Right renal pelvis (tissue), 4 donors: Measurements from ENCODE around the gene MACROD2. TPM values are rescaled to one million over a fixed set of nuclear protein-coding genes. Genes with fewer than 3 reads are reported as not detected.
"Not testable (repeated sequence)": the region's sequence is repeated elsewhere in the genome, so short reads cannot be mapped to it uniquely, and the experiment has no call there.

Experiments used
- DNase-seq, 4 donors: peaks; one replicate each; pipeline ENCODE4 v3.0.0-alpha.2; 2013; ENCODE audit warnings: low read depth in 4 of 4, low spot score in 3 of 4, missing footprints in 1 of 4
- polyA plus RNA-seq, 4 donors: library from polyadenylated mRNA; unstranded; fragments of 120-200 nt; gene quantifications; one replicate each; pipeline ENCODE4 v1.2.1, GENCODE V29; 2013; ENCODE audit not compliant: insufficient read length in 4 of 4

The MACROD2 gene
- polyA plus RNA-seq, 4 donors, result 12.4 to 14.4 (median 13.6) TPM

- no peak for DNase-seq
Measured at GRCh38 chr20:14918976-14919375, 923.7 kb downstream of the MACROD2 start.

- no peak for DNase-seq
Measured at GRCh38 chr20:14919501-14920081, 924.3 kb downstream of the MACROD2 start.

- no peak for DNase-seq
Measured at GRCh38 chr20:14921513-14921912, 926.2 kb downstream of the MACROD2 start.

DNA sequence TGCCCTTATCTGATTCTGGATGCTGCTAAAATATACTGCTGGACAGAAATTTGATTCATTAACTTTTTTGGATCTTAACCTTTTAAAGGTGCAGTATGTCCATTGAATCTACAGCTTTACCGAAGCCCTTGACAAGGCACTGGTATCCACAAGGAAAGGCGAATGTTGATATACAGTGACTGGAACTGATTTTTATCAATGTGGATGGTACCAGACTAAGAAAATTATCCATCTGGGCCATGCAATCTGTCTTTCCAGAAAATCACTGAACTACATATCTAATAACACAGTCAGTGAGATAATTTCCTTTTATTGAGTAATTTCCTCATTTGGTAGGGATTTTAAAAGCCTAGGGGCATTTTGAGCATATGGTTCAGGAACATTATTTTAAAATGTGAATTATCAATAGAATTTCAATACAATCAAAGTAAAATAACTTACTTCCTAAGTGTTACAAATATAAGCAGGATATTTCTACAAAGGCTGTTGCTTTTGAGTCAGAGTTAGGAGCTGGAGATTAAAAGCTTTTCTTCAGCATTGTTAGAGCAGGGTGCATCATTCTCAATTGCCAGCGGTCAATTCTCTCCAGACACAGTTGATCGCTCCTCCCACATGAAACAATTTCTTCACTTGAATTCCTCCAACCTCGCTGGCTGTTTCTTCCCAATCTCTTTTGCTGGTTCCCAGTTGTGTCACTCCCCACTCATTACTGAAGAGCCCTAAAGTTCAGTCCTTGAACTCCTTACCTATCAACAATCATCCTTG is 927.4 kb downstream of the MACROD2 start:
- DNase-seq, result no peak

- no peak for DNase-seq
Measured at GRCh38 chr20:14924433-14924832, 929.1 kb downstream of the MACROD2 start.

- DNase-seq, result no peak
Measured at GRCh38 chr20:14925300-14925699, 930.0 kb downstream of the MACROD2 start.

DNA sequence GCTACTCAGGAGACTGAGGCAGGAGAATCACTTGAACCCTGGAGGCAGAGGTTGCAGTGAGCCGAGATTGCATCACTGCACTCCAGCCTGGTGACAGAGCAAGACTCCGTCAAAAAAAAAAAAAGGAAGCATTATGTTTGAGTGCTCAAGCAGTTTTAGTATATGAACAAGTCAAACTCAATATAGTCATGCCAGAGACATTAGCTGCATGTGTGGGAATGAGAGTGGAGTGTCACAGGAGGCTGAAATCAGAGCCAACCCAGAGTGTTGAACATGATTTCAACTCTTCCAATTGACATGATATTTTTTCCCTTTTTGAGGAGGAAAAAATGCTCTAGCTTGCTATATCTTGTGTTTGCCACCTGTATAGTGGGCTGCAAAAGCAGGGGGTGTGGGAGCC is 931.1 kb downstream of the MACROD2 start:
- not testable (repeated sequence) for DNase-seq

- no peak for DNase-seq
Measured at GRCh38 chr20:14928083-14928482, 932.8 kb downstream of the MACROD2 start.

- no peak for DNase-seq
Measured at GRCh38 chr20:14929388-14929787, 934.1 kb downstream of the MACROD2 start.

GRCh38 chr20:14932040-14932439 is 936.7 kb downstream of the MACROD2 start:
- peak in 2 of 4 donors; percentile 43 to 57 for DNase-seq

DNA sequence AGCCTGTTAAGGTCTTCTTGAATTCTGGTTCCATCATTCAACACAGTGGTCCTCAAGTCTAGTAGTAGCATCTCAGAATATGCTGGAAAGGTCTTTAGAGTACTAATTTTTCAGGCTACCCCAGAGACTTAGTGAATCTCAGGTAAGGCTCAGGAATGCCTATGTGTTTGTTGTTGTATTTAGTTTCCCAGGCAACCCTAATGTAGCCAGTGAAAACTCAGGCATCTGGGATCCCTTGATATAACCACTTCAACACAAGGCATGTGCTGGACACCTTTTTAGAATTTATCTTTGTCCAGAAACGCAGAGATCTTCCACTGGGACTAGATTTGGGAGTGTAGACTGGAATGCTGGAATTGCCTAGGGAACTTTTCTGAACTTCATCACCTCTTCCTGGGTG is 940.0 kb downstream of the MACROD2 start:
- no peak for DNase-seq

GRCh38 chr20:14937021-14937420 is 941.7 kb downstream of the MACROD2 start:
- DNase-seq, result no peak

GRCh38 chr20:14937846-14938245 is 942.5 kb downstream of the MACROD2 start:
- DNase-seq, result no peak

- DNase-seq, result no peak
Measured at GRCh38 chr20:14947536-14947935, 952.2 kb downstream of the MACROD2 start.

GRCh38 chr20:14947946-14948345 is 952.6 kb downstream of the MACROD2 start:
- no peak for DNase-seq

DNA sequence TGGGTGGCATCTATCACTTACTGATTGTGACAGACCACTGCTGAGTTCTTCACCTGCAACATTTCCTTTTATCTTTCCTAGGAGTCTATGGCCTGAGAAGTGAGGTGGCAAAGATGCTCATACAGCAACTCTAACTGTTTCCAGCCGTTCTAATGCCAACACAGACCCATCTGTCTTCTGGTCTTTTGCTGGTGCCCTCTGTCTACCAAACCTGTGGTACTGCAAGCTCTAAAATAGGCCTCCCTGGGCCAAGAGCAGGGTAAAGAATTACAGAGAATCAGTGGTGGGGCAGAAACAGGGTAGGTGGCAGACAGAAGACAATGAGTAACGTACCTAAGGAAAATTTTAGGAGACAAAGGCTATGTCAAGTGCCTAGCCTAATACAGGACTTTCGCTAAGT is 953.1 kb downstream of the MACROD2 start:
- no peak for DNase-seq

DNA sequence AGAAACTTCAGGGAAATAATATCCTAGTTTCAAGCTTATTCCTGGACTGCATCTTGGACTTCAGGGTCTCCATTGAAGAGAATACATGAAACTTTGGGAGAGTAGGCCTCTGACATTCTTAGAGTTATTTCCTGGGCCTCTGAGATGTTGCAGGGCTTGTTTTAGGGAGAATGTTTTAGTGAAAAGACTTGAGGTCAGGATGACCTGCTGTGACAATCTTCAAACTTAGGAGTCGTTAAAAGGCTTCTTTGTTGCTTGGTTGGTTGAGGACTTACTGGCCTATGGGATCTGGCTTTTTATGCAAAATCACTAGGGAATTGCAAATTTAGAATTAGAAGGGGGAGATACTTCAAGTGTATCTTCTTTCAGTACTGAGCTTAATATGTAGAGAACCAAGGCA is 955.3 kb downstream of the MACROD2 start:
- DNase-seq, result no peak

- DNase-seq, result no peak
Measured at GRCh38 chr20:14951105-14951504, 955.8 kb downstream of the MACROD2 start.

DNA sequence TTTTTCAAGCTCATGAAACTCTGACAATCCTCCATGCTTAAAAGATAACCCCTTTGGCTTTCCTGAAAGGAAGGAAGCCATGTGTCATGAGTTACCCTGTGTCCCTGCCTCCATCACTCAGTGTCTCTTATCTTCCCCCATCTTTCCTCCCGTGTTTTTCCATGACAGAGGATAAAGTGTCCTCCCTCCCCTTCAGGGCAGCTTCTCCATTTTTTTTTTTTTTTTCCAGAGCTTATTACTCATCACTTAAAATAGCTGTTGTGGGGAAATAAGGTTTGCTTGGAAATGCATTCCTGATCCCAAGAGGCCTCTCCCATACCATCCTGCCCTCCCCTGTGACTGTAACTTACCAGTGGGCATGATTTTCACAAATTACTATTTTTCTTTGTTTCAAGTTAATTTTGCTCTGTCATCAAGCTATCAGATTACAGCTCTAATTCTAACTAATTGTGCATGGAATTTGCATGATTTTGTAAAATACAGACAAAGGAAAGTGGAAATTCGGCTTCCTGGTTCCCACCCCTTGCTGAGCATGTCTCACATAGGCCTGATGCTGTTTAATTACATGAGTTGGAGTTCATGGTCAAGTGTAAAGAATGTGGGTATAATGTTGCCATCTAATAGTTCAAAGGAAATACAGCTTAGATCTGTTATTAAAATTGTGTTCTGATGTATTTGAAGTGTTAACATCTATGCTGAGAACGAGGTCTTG is 956.5 kb downstream of the MACROD2 start:
- no peak for DNase-seq

GRCh38 chr20:14953736-14954135 is 958.4 kb downstream of the MACROD2 start:
- DNase-seq, result no peak

DNA sequence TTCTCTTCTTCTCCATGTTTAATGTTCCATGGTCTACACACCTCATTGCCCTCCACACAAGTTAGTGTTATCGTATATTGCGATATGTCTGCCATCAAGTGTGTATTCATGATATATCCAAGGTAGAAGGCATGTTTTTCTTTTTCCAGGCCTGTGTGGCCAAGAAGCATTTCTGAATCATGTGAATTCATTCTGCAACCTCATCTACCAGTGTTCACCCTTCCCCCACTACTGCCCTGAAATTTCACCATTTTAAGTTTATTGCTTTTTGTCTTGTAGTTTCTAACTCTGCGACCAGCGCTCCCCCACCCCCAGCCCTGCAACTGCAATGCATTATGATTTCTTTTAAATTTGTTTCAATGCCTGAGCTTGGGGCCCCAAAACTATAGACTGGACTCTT is 960.1 kb downstream of the MACROD2 start:
- DNase-seq, result no peak

- DNase-seq, result no peak
Measured at GRCh38 chr20:14956026-14956425, 960.7 kb downstream of the MACROD2 start.
